Measurements from ENCODE around the gene APEH. TPM values are rescaled to one million over a fixed set of nuclear protein-coding genes. Genes with fewer than 3 reads are reported as not detected.

Gene APEH
- total and polyA plus RNA-seq, 2 experiments from 2014 or later = 170 to 264 TPM

DNA sequence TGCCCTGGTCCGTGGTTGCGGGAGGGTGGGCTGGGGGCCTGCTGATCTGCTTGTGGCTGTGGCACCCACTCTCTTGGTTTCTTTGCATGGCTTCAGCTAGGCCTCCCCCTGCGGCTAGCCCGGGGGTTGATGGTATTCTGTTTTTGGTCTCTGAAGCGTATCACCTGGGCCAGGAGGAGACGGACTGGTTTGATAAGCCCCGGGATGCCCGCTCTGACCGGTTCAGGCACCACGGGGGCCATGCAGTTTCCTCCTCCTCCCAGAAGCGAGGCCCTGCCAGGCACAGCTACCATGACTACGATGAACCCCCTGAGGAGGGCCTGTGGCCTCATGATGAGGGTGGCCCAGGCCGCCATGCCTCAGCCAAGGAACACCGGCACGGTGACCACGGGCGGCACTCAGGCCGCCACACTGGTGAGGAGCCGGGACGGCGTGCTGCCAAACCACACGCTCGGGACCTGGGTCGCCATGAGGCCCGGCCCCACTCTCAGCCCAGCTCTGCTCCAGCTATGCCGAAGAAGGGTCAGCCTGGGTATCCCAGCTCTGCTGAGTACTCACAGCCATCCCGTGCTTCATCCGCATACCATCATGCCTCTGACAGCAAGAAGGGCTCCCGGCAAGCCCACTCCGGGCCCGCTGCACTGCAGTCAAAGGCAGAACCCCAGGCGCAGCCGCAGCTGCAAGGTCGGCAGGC, 11.3 kb upstream of the APEH start (continued):
- TF ChIP-seq, protein P1, sequence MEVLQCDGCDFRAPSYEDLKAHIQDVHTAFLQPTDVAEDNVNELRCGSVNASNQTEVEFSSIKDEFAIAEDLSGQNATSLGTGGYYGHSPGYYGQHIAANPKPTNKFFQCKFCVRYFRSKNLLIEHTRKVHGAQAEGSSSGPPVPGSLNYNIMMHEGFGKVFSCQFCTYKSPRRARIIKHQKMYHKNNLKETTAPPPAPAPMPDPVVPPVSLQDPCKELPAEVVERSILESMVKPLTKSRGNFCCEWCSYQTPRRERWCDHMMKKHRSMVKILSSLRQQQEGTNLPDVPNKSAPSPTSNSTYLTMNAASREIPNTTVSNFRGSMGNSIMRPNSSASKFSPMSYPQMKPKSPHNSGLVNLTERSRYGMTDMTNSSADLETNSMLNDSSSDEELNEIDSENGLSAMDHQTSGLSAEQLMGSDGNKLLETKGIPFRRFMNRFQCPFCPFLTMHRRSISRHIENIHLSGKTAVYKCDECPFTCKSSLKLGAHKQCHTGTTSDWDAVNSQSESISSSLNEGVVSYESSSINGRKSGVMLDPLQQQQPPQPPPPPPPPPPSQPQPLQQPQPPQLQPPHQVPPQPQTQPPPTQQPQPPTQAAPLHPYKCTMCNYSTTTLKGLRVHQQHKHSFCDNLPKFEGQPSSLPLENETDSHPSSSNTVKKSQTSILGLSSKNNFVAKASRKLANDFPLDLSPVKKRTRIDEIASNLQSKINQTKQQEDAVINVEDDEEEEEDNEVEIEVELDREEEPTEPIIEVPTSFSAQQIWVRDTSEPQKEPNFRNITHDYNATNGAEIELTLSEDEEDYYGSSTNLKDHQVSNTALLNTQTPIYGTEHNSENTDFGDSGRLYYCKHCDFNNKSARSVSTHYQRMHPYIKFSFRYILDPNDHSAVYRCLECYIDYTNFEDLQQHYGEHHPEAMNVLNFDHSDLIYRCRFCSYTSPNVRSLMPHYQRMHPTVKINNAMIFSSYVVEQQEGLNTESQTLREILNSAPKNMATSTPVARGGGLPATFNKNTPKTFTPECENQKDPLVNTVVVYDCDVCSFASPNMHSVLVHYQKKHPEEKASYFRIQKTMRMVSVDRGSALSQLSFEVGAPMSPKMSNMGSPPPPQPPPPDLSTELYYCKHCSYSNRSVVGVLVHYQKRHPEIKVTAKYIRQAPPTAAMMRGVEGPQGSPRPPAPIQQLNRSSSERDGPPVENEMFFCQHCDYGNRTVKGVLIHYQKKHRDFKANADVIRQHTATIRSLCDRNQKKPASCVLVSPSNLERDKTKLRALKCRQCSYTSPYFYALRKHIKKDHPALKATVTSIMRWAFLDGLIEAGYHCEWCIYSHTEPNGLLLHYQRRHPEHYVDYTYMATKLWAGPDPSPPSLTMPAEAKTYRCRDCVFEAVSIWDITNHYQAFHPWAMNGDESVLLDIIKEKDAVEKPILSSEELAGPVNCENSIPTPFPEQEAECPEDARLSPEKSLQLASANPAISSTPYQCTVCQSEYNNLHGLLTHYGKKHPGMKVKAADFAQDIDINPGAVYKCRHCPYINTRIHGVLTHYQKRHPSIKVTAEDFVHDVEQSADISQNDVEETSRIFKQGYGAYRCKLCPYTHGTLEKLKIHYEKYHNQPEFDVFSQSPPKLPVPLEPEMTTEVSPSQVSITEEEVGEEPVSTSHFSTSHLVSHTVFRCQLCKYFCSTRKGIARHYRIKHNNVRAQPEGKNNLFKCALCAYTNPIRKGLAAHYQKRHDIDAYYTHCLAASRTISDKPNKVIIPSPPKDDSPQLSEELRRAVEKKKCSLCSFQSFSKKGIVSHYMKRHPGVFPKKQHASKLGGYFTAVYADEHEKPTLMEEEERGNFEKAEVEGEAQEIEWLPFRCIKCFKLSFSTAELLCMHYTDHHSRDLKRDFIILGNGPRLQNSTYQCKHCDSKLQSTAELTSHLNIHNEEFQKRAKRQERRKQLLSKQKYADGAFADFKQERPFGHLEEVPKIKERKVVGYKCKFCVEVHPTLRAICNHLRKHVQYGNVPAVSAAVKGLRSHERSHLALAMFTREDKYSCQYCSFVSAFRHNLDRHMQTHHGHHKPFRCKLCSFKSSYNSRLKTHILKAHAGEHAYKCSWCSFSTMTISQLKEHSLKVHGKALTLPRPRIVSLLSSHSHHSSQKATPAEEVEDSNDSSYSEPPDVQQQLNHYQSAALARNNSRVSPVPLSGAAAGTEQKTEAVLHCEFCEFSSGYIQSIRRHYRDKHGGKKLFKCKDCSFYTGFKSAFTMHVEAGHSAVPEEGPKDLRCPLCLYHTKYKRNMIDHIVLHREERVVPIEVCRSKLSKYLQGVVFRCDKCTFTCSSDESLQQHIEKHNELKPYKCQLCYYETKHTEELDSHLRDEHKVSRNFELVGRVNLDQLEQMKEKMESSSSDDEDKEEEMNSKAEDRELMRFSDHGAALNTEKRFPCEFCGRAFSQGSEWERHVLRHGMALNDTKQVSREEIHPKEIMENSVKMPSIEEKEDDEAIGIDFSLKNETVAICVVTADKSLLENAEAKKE (CRISPR knock-in tag; IDR thresholded peaks at IDR 0.05) = no peak
- TF ChIP-seq NANOG (IDR thresholded peaks at IDR 0.05; ENCODE audit: borderline replicate concordance) = no peak
- TF ChIP-seq, protein P2, sequence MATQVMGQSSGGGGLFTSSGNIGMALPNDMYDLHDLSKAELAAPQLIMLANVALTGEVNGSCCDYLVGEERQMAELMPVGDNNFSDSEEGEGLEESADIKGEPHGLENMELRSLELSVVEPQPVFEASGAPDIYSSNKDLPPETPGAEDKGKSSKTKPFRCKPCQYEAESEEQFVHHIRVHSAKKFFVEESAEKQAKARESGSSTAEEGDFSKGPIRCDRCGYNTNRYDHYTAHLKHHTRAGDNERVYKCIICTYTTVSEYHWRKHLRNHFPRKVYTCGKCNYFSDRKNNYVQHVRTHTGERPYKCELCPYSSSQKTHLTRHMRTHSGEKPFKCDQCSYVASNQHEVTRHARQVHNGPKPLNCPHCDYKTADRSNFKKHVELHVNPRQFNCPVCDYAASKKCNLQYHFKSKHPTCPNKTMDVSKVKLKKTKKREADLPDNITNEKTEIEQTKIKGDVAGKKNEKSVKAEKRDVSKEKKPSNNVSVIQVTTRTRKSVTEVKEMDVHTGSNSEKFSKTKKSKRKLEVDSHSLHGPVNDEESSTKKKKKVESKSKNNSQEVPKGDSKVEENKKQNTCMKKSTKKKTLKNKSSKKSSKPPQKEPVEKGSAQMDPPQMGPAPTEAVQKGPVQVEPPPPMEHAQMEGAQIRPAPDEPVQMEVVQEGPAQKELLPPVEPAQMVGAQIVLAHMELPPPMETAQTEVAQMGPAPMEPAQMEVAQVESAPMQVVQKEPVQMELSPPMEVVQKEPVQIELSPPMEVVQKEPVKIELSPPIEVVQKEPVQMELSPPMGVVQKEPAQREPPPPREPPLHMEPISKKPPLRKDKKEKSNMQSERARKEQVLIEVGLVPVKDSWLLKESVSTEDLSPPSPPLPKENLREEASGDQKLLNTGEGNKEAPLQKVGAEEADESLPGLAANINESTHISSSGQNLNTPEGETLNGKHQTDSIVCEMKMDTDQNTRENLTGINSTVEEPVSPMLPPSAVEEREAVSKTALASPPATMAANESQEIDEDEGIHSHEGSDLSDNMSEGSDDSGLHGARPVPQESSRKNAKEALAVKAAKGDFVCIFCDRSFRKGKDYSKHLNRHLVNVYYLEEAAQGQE (IDR thresholded peaks at IDR 0.05; ENCODE audit: unreplicated experiment) = no peak
- TF ChIP-seq EZH2phosphoT487 (IDR thresholded peaks at IDR 0.05; ENCODE audit: unreplicated experiment) = no peak
- TF ChIP-seq ZNF114 (CRISPR knock-in tag; IDR thresholded peaks at IDR 0.05) = no peak
- no peak for TF ChIP-seq STAT1 (IDR thresholded peaks at IDR 0.05; ENCODE audit: unreplicated experiment)
- TF ChIP-seq ZNF331 (CRISPR knock-in tag; IDR thresholded peaks at IDR 0.05; ENCODE audit: low read depth) = no peak
- no peak for TF ChIP-seq CREB1 (CRISPR knock-in tag; IDR thresholded peaks at IDR 0.05; ENCODE audit: low read depth)

Data from GM23338 (cell line).